Measurements from ENCODE around the gene TSTD1.

DNA sequence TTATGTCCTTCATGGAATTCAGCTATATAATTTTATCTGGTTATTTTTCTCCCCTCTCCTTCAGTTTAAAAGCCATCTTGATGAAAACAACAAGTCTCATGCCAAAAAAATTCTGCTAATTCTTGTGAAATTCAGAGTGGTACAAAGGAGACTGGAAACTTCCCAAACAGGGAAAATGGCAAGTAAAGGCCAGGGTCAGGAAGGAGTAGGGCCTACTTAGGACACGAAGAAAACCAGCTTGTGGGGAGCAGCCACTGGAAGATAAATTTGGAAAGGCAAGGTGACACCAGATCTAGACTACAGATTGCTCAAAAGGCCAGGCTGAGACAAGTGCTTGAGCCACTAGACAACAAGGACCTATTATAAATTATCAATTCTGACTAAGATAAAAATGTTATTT, 6.4 kb downstream of the TSTD1 start:
- TF ChIP-seq, protein P1, sequence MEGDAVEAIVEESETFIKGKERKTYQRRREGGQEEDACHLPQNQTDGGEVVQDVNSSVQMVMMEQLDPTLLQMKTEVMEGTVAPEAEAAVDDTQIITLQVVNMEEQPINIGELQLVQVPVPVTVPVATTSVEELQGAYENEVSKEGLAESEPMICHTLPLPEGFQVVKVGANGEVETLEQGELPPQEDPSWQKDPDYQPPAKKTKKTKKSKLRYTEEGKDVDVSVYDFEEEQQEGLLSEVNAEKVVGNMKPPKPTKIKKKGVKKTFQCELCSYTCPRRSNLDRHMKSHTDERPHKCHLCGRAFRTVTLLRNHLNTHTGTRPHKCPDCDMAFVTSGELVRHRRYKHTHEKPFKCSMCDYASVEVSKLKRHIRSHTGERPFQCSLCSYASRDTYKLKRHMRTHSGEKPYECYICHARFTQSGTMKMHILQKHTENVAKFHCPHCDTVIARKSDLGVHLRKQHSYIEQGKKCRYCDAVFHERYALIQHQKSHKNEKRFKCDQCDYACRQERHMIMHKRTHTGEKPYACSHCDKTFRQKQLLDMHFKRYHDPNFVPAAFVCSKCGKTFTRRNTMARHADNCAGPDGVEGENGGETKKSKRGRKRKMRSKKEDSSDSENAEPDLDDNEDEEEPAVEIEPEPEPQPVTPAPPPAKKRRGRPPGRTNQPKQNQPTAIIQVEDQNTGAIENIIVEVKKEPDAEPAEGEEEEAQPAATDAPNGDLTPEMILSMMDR (IDR thresholded peaks at IDR 0.05): no peak
- TF ChIP-seq POLR2AphosphoS5 (IDR thresholded peaks at IDR 0.05): no peak
- TF ChIP-seq POLR2A (IDR thresholded peaks at IDR 0.05): no peak
- TF ChIP-seq EP300 (IDR thresholded peaks at IDR 0.05): no peak
